Measurements from ENCODE around the gene SSBP3.

SSBP3 gene

DNA sequence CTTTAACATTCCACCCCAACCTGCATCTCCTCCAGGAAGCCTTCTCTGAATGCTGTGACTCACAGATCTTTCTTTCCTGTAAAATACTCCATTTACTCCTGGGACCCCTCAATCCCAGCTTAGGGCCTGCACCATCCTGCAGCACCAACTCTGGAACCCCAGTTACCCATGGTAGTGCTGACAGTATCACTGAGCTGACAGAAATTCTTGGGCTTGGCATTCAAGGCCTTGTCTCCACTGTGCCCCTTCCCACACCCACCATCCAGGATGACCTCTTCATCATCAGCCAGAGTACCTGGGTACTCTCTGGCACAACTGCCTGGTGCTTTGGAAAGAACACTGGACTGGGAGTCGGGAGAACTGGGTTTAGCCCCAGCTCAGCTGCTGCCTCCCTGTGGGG, 214.7 kb downstream of the SSBP3 start:
- no peak for DNase-seq (ENCODE audit: low read depth in 1 of 2, low spot score in 1 of 2)

DNA sequence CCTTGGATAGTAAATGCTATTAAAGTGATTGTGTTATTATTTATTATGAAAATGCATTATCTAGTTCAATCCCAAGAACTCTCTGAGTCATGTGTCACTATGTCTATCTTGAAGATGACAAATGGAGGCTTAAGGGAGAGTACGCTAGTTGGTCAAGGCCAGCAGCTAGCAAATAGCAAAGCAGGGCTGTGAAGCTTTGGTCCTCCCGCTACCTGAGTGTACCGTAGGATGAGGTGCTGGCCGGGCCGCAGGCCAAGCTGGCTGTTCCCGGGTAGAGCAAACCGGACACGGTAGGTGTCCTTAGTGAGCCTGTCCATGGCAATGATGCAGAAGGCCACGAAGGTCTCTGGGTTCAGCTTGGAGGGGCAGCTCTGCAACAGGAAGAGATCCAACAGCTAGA, 215.7 kb downstream of the SSBP3 start:
- DNase-seq (ENCODE audit: low read depth in 1 of 2, low spot score in 1 of 2), result no peak

DNA sequence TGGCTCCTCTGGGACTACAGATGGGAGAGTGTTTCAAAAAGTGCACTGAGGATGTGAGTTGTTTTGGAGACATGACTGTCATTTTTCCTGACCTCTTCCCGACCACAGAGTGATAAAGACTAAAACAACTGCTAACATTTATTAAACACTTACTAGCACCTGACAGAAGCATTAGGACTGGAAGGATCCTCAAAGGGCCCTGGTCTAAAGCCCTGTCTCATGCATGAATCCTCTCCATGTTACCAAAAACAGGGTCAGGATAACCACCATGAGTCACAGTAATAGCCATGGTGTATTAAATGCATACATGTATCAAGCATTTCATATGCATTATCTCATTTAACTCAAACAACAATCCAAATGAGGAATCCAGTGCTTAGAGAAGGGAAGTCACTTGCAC, 217.9 kb downstream of the SSBP3 start:
- DNase-seq (ENCODE audit: low read depth in 1 of 2, low spot score in 1 of 2), result no peak

DNA sequence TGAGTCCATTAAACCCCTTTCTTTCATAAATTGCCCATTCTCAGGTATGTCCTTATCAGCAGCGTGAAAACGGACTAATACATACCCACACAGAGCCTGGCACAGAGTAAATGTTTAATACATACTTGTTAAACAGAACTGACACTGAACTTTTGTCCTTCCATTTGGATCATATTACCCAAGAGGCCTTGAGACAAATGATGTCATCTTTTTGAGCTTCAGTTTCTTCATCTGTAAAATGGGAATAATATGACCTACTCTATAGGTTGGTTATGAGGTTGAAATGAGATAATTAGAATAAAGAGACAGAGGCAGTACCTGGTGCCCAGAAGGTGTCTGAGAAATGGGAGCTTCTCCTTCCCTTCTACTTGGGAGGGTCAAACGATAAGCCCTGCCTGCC, 220.1 kb downstream of the SSBP3 start:
- no peak for DNase-seq (ENCODE audit: low read depth in 1 of 2, low spot score in 1 of 2)

DNA sequence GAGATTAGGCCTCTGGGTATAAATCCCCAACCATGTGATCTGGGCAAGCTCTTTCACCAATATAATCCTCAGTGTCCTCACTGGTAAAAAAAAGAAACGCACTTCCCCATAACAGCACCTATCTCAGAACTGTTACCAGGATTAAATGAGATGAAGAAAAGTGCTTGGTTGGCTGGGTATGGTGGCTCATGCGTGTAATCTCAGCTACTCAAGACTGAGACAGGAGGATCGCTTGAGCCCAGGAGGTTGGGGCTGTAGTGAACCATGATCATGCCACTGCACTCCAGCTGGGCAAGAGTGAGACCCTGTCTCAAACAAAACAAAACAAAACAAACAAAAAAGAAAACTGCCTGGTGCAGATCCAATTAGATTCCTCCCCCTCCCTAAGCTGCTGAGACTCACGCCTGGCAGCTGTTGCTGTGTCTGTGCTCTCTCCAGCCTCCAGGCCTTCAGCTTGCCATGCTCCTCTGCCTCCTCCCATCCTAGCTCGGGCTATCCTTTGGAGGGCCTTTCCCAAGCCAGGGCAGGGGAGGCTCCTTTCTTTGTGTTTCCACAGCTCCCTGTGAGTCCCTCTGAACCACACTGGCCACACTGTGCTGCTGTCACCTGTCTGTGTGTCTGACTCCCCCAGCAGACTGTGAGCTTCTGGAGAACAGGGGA, 225.4 kb downstream of the SSBP3 start:
- no peak for DNase-seq (ENCODE audit: low read depth in 1 of 2, low spot score in 1 of 2)

DNA sequence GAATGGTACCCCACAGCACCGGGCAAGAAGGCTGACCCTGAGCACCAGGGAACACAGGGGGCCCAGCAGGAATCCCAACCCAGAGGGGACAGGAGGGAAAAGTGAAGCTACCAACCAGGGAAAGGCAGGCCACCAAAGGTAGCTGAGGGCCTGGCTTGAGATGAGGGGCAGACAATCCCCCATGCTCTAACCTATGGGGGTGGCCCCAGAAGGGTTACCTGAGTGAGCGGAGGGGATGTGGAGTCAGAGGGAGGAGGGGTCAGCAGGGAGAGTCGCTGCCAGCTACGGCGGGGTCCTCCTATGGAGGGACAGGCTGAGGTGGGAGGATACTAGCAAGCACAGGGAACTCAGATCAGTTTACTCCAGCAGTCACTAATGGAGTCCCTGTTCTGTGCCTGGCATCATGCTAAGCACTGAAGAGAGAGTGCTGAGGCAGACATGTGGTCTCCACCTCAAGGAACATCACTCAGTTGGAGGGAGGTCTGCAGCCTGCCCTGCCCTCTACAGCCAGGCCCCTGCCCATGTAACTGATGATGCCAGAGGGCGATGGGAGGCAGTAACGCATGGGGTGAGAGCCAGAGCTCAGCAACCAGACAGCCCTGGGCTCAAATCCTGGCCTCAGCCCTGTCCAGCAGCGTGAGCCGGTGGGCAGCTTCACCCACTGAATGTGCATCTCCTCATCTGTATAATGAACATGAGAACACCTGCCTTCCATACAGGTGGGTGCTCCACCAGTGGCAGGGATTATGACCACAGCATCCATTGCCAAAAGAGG, 227.7 kb downstream of the SSBP3 start:
- DNase-seq (ENCODE audit: low read depth in 1 of 2, low spot score in 1 of 2), result no peak

DNA sequence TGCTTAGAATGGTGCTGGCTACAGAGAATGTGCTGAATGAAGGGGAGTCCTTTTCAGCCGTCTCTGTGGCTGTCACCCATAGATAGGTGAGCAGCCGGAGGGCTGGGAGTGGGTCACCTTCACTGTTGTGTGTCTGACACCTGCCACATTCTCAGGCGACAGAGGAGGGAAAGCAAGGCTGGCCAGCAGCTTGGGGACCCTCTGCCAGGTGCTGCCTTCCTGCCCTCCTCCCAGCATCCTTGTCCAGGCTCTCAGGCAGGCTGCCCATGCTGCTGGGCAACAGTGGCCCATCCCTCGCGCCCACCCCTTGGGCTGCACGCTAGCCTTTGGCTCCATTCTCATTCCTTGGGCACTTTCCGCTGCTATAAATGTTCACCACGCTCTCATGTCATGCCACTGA, 228.5 kb downstream of the SSBP3 start:
- no peak for DNase-seq (ENCODE audit: low read depth in 1 of 2, low spot score in 1 of 2)

DNA sequence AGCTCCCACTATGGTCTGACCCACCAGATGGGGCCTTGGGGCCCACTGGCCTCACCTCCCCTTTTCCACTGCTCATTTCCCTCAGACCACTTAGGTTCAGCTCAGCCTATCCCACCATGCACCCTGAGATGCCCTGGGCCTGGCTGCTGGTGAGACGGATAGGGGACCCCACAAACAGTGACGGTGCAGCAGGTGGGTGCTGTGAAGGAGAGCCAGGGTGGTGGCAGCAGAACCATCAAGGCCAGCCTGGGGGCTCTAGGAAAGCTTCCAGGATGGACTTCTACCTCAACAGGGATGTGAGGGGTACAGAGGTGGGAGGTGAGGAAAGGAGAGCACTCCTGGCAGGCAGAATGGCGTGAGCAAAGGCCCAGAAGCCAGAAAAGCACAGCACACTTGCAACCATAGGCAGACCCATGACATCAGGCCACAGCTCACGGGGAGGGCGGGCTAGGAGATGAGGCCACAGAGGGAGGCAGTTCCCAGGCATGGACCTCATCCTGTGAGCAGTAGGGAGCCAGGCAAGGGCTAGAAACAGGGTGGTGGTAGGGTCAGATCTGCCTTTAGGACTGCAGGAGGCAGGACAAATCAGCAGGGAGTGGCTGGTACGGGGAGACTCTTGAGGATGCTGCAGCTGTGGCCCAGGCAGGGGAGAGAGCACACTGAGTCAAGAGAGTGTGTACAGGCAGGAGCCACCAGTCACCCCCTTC, 229.4 kb downstream of the SSBP3 start:
- DNase-seq (ENCODE audit: low read depth in 1 of 2, low spot score in 1 of 2), result no peak

Measured in stimulated activated CD4-positive, alpha-beta T cell treated with anti-CD3 and anti-CD28 coated beads, Interleukin-15, amount 100 ng/mL, for 1 hour (primary cell).